NCI-H446 (cell line): ENCODE results near the gene VEZT.
A peak's percentile ranks its signal among the peaks of the same experiment; 100 is the strongest.
"Not testable (repeated sequence)": the region's sequence is repeated elsewhere in the genome, so short reads cannot be mapped to it uniquely, and the experiment has no call there.

Experiments
- DNase-seq, 2 experiments: peaks; one replicate each; lab custom pipeline; 2025; lab: John Stamatoyannopoulos, UW

Gene VEZT

DNA sequence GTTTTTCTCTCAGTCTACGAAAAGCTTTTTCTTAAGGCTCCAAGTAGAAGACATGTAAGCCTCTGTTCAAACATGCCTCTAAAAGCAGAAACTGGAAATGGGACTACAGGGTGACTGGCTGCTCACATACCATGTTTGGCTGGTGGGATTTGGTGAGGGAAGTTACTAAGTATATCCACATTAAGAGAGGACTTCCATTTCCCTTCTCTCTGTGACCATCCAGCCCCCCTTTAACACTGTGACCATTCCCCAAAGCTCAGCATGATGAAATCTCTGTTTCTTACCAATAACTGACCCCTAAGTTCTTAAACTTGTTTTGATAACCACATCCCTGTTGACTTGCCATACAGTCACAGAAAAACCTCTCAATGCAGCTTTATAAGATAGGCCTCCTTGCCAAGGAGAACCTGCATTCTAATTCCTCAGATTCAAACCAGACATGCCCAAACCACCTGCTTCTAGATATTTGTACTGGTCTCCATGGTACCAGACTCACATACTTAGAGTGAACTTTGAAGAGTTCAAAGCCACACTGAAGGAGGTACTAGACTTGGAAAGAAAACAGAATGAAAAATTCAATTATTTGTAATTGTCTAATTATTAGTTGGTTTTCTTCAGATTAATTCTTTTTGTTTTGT lies 102.2 kb downstream of the VEZT start:
- DNase-seq, result no peak

- no peak for DNase-seq
Measured at GRCh38 chr12:95321516-95322246, 104.1 kb downstream of the VEZT start.

- DNase-seq, result no peak
Measured at GRCh38 chr12:95322326-95322725, 104.7 kb downstream of the VEZT start.

GRCh38 chr12:95323212-95323611 lies 105.6 kb downstream of the VEZT start:
- no peak for DNase-seq

- DNase-seq, result not testable (repeated sequence)
Measured at GRCh38 chr12:95324246-95324645, 106.6 kb downstream of the VEZT start.

GRCh38 chr12:95325501-95325900 lies 107.9 kb downstream of the VEZT start:
- DNase-seq, result no peak

DNA sequence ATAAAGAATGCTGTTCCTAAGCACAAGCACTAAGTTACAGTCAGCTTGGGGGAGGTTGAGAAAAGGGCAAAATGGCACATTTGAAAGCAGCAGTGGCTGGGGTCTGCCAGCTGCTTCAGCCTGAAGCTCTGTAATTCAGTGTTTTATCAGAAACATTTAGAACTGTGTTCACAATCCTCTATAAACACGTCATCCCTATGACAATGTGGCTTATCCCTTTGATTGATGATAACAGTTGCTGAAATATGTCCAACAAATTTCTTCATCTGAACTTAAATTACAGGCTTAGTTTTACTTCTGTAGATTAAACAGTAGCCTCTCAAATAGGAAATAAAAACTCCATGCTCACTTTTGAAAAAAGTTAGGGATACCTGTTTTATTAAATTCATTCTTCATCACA lies 108.8 kb downstream of the VEZT start:
- DNase-seq, result no peak

GRCh38 chr12:95326855-95327254 lies 109.2 kb downstream of the VEZT start:
- DNase-seq, result no peak

GRCh38 chr12:95328708-95329107 lies 111.1 kb downstream of the VEZT start:
- no peak for DNase-seq

DNA sequence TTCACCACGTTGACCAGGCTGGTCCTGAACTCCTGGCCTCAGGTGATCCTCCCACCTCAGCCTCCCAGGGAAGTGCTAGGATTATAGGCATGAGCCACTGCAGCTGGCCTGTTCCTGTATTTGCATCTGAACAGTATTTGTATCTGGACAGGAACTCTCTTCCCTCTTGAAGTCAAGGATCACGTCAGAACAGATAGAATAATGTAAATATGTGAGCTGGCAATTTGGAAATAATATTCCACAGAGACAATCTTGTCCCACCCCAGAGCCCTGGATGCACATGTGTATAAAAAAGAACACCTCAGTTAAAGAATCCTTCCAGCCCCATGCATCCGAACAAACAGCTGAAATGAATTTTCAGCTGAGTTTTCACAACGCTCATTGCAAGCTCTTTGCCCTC lies 118.3 kb downstream of the VEZT start:
- DNase-seq, result no peak

DNA sequence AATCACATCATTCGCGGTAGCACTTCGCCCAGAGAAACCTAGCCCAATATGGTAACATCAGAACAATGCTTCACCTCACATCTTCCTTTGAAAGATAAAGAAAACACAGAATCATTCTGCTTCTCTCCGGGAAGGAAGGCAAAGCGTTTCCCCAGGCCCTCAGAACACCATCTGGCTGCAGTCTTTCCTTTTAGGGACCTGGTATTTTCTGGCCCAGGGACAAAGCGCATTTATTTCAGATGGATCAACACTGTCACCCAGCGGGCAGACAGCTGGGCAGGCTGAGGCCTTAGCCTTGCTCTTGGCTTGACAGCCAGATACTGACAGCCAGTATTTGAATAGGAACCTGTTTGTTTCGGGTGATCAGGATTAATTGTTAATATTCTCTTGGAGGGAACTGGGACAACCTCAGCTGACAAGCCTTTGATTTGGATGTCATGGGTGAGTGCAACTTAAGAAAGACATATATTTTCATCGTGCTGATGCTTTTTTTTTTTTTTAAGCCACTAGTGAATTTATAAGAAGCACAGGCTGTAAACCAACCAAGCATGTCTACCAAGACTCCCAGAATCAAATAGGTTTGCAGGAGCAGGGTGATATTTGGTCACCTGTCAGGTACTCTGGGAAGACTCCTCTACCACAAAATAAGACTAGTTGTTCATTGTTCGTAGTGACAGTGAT lies 118.9 kb downstream of the VEZT start:
- peak; percentile 70 to 92 for DNase-seq

GRCh38 chr12:95337146-95337545 lies 119.5 kb downstream of the VEZT start:
- DNase-seq, result no peak

DNA sequence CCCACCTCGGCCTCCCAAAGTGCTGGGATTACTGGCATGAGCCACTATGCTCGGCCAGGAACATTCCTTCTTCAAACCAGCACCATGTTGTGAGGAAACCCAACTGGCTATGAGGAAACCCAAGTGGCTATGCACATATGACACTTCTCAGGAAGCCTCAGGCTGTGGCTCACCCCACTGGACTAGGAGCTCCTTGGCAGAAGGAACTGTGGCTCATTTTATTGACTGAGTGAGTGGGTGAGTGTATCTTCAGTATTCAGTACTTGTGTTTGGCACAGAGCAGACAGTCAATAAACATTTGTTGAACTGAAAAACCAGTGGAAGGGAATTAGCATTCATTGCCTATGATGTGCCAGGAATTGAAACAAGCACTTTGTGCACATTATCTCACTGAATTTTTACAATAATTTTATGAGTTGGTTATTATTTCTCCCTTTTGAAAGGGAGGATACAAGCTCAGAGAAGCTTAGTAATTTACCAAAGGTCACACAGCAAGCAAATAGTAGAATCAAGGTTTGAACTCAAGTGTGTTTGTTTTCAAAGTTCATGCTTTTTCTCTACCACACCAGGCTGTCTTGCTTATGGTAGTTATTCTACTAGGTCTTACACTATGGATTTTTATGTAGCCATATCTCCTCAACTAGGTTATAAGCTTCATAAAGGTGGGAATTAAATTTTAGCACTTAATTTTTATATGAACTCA lies 121.6 kb downstream of the VEZT start:
- DNase-seq, result no peak

GRCh38 chr12:95342008-95342407 lies 124.4 kb downstream of the VEZT start:
- DNase-seq, result no peak

DNA sequence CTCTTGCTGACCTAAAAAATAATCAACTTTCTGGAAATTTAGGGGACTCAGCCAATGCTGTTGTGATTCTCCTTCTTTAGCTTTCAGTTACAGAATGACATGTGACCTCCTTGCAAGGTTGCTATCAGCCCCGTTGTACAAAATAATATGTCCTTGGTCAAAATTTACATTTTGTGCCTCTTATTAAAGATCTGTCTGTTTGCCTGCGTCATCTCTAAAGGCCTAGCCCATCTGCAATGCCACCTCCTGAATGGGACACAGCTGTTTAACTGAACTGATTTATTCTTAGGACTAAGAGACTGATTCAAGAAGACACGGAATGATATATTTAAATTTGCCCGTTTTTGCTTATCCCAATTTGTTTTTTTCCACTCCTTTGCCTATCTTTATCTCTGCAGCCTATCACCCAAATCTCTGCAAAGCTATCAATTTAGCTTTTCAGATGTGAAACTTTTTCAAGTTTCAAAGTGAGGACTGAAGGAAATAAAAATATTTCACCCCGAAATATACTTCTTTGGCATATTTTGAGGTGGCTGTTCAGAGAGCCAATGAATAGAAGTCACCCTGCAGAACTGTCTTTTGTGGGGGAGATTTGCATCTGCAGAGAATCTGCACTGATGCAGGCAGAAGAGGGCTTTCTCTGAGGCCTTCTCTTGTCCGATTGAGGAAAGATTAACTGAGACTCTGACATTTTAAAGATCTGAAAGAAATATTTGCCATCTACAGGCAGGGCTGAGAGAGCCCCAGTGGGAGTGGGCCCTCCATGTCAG lies 126.0 kb downstream of the VEZT start:
- no peak for DNase-seq

DNA sequence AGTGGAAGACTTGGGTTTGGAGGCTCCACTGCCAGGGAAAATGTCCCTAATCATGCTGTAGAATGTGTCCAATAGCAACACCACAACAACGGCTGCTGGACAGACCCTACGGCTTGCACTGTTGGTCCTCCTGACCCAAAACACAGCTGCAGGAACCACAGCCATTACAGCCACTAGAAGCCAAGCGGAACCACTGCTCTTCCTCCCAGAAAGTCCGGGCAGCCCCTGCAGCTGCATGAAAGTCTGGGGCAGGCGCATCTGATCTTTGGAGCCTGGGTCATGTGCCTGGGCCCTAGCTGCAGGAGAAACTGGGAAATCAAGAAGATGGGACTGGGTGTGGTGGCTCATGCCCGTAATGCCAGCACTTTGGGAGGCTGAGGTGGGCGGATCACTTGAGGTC lies 131.7 kb downstream of the VEZT start:
- no peak for DNase-seq

GRCh38 chr12:95351748-95352147 lies 134.1 kb downstream of the VEZT start:
- DNase-seq, result peak in 1 of 2 experiments; percentile 3
